HK-2 (cell line): ENCODE measurements around the gene KDM6A.
"Not testable (repeated sequence)": the region's sequence is repeated elsewhere in the genome, so short reads cannot be mapped to it uniquely, and the experiment has no call there.

ENCODE experiments used
- DNase-seq: peaks from one replicate; pipeline ENCODE4 v3.0.0-alpha.2; 2018; ENCODE audit not compliant: unreplicated experiment

KDM6A gene

DNA sequence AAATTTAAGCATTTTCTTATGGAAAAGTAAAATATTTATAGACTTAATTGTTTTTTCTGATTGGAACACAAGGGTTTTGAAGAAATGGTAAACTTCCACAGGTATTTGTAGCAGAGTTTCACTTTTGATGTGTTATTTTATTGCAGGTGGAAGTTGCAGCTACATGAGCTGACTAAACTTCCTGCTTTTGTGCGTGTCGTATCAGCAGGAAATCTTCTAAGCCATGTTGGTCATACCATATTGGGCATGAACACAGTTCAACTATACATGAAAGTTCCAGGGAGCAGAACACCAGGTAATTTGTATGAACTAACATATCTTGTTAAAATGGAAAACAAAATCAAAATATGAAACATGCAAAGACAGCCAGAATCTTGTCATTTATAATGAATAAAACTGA, 210.3 kb downstream of the KDM6A start:
- no peak for DNase-seq

DNA sequence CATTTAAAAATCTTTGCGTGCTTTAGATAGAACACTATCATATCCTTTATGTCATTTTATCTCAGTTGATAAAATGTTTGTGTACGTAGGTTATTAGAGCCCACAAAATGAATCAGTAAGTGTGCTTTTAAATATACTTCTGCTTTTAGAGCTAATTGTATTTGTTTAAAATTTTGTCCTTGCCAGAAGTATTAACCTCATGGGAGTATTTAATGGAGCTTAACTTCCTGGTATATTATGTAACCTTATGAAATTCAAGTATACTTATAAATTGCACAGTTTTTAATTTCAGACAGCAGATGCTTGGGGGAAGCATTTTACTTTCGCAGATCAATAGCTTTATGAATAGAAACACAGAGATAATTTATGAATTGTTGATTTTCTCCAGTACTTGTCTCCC, 237.5 kb downstream of the KDM6A start:
- no peak for DNase-seq

DNA sequence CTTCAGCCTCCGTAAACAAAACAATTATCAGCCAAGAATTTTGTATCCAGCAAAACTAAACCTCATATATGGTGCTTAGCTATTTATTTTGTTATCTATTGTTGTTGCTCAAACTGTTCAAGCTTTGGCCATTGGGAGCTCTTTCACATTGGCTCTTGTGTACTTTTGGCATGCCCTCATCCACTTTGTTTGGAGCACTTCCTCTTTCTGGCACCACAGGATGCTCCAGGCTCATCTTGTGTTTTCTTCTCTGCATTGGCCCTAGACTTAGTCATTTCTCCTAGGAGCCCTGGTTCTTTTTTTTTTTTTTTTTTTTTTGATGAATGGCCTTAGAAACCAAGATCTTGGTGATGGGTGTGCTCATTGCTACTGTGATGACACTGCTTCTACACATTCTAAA, 253.2 kb downstream of the KDM6A start:
- DNase-seq: no peak

DNA sequence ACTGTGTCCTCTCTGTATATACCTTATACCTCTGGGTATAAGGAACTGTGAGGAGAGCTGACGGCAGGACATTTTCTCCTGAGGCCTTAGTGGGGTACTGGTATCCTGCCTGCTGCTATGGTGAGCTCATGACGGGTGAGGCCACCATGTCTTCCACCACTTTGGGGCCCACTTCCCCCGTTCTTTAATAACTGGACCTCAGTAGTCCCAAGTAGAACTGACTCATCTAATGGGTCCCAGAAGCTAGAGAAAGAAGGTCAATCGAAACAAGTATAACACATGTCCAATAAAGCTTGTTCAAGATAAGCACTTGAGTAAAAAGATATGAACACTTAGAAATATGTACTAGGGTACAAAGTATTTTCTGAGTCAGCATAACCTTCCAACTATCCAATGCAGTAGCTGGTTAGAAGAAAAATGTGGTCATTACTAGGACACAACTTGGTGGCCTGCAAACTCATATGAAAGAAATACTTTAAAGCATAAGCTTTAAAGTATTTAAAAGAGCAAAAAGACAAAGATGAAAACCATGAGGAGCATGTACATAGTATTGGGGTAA, 256.0 kb downstream of the KDM6A start:
- DNase-seq: no peak

DNA sequence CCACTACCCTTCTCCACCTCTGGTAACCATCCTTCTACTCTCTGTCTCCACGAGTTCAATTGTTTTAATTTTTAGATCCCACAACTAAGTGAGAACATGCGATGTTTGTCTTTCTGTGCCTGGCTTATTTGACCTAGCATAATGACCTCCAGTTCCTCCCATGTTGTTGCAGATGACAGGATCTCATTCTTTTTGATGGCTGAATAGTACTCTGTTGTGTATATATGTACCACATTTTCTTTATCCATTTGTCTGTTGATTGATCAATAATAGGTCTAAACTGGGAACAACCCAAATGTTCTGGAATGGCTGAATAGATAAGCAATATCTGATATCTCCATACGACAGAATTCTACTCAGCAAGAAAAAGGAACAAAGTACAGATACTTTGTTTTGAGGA, 260.5 kb downstream of the KDM6A start:
- no peak for DNase-seq

GRCh38 chrX:45134315-45134731, 261.3 kb downstream of the KDM6A start:
- no peak for DNase-seq

DNA sequence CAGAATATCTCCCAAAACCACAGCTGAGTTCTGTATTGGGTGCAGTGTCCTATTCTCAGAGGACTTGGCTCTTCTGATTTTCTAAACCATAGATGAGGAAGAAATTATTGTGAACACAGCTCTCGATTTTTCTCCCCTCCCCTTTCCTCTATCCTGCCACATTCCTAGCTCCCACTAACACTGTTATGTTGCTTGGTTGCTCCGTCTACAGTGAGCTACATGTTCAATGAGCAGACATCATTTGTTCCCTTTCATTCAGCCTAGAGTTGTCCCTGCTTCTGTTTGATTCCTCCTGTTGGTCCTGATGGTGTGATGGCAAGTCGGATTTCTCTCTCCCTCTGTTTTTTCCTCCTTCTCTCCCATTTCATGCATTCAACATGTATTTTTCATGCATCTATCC, 261.8 kb downstream of the KDM6A start:
- DNase-seq: no peak

GRCh38 chrX:45135391-45136075, 262.5 kb downstream of the KDM6A start:
- not testable (repeated sequence) for DNase-seq

DNA sequence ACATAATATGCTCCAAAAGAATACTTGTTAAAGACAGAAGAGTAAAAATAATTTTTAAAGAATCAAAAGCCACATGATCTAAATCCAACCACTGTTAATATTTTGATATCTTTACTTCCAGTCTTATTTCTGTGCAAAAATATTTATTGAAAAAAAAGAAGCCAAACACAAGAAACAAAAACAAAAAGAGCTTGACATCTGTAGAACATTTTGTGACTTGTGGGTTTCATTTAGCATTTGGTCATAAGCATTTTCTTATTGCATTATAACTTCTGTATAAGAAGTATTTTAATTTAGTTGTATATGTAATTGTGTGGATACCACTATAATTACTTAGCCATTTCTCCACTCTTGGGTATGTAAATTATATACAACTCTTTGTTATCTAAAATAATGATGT, 264.5 kb downstream of the KDM6A start:
- no peak for DNase-seq

- DNase-seq: no peak
Observed at GRCh38 chrX:45138525-45138924, 265.5 kb downstream of the KDM6A start.

- no peak for DNase-seq
Observed at GRCh38 chrX:45140812-45141211, 267.8 kb downstream of the KDM6A start.

- DNase-seq: no peak
Observed at GRCh38 chrX:45142185-45142584, 269.2 kb downstream of the KDM6A start.

DNA sequence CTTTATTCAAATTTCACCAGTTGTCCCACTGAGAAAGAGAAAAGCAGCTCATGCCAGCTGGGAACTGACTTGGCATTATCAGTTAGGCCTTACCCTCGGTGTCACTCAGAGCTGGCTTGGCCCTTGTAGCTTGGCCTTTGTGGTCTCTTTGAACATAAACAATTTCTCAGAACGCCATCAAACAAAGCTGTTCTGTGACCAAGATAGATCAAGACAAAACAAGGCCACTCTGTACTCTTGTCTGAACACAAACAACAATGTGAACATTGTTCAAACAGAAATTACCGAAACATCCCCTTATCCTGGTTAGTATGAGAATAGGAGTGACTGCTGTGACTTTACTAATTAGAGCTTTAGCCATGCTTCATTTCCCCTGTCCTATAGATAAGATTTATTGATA, 270.5 kb downstream of the KDM6A start:
- DNase-seq: no peak

GRCh38 chrX:45145492-45146215, 272.7 kb downstream of the KDM6A start:
- no peak for DNase-seq

- DNase-seq: no peak
Observed at GRCh38 chrX:45150821-45151220, 277.8 kb downstream of the KDM6A start.

- no peak for DNase-seq
Observed at GRCh38 chrX:45154033-45154360, 281.0 kb downstream of the KDM6A start.

GRCh38 chrX:45154462-45154861, 281.5 kb downstream of the KDM6A start:
- DNase-seq: no peak

GRCh38 chrX:45157647-45158046, 284.7 kb downstream of the KDM6A start:
- DNase-seq: no peak
